H1 (cell line): ENCODE results near the gene GSTA3. TPM values are rescaled to one million over a fixed set of nuclear protein-coding genes. Genes with fewer than 3 reads are reported as not detected.

Experiments
- CTCF ChIA-PET: fragments of 300-600 bp; sonication (Branson Sonifier 250); formaldehyde crosslinking; loops from one replicate; lab custom pipeline; 2021; ENCODE audit not compliant: partially characterized antibody; lab: Charles Lee
- POLR2A ChIA-PET: fragments of 300-600 bp; sonication (Branson Sonifier 250); formaldehyde crosslinking; loops from one replicate; lab custom pipeline; 2021; ENCODE audit warnings: inconsistent platforms; ENCODE audit not compliant: partially characterized antibody; lab: Charles Lee
- DNase-seq, 2 experiments: peaks; one replicate each; pipeline versions ENCODE4 v3.0.0 to v3.0.0-alpha.2; 2010 to 2022; ENCODE audit warnings: low spot score in 2 of 2, low read depth in 1 of 2, mixed read lengths in 1 of 2
- FAIRE-seq: peaks from 2 replicates; lab custom pipeline; 2011; peaks lifted over from hg19 to GRCh38; lab: Jason Lieb, UNC
- H2AFZ ChIP-seq: 2 replicates; pipeline ENCODE4 v1.8.1; 2012; ENCODE audit warnings: low read length, inconsistent platforms
- H2AK5ac ChIP-seq: 2 replicates; pipeline ENCODE4 v1.6.1; 2013; ENCODE audit warnings: low read depth, low read length
- H2BK120ac ChIP-seq: replicated peaks from 2 replicates; pipeline ENCODE3; 2013; ENCODE audit warnings: low read depth, low read length, inconsistent platforms
- H2BK12ac ChIP-seq: 2 replicates; pipeline ENCODE4 v1.6.1; 2013; ENCODE audit warnings: low read depth, low read length
- H2BK15ac ChIP-seq: 2 replicates; pipeline ENCODE4 v1.6.1; 2013; ENCODE audit warnings: low read length
- H2BK20ac ChIP-seq: 2 replicates; pipeline ENCODE4 v1.6.1; 2013; ENCODE audit warnings: low read length
- H2BK5ac ChIP-seq: 2 replicates; pipeline ENCODE4 v1.6.1; 2013; ENCODE audit warnings: low read depth, low read length
- H3K14ac ChIP-seq: 2 replicates; pipeline ENCODE4 v1.6.1; 2013; ENCODE audit warnings: inconsistent platforms; ENCODE audit not compliant: insufficient read length
- H3K18ac ChIP-seq: 2 replicates; pipeline ENCODE4 v1.6.1; 2013; ENCODE audit warnings: low read length; ENCODE audit errors: extremely low read depth
- H3K23ac ChIP-seq: 2 replicates; pipeline ENCODE4 v1.6.1; 2013; ENCODE audit warnings: inconsistent platforms; ENCODE audit not compliant: insufficient read length
- H3K23me2 ChIP-seq: 2 replicates; pipeline ENCODE4 v1.6.1; 2013; ENCODE audit warnings: low read depth, low read length
- H3K27ac ChIP-seq: 2 replicates; pipeline ENCODE4 v1.6.1; 2011; ENCODE audit warnings: low read depth, low read length, inconsistent platforms
- H3K27me3 ChIP-seq, 4 experiments: replicated peaks in 1 of 4; 1 replicate in 1 of 4; 2 replicates in 3 of 4; pipeline versions ENCODE4 v1.6.1 to v1.8.1; 2011 to 2013; ENCODE audit warnings: low read length in 3 of 4, mild to moderate bottlenecking in 3 of 4, inconsistent platforms in 2 of 4, mixed read lengths in 2 of 4, moderate library complexity in 1 of 4; ENCODE audit not compliant: control insufficient read depth in 3 of 4, insufficient read depth in 3 of 4; ENCODE audit errors: extremely low read depth in 1 of 4
- H3K36me3 ChIP-seq, 4 experiments: 2 replicates each; pipeline versions ENCODE4 v1.6.1 to v1.8.1; 2011 to 2013; ENCODE audit warnings: mild to moderate bottlenecking in 4 of 4, low read length in 3 of 4, moderate library complexity in 2 of 4, control low read depth in 1 of 4, inconsistent platforms in 1 of 4; ENCODE audit not compliant: insufficient read depth in 4 of 4, control insufficient read depth in 2 of 4
- H3K4ac ChIP-seq: replicated peaks from 2 replicates; pipeline ENCODE3; 2013; ENCODE audit warnings: low read length, low read depth, mixed read lengths, inconsistent platforms; ENCODE audit not compliant: insufficient read length
- H3K4me1 ChIP-seq, 4 experiments: replicated peaks in 1 of 4; 1 replicate in 1 of 4; 2 replicates in 3 of 4; pipeline versions ENCODE4 v1.6.1 to v1.8.1; 2011 to 2013; ENCODE audit warnings: low read length in 3 of 4, inconsistent platforms in 2 of 4, mixed read lengths in 1 of 4; ENCODE audit not compliant: insufficient read depth in 4 of 4, control insufficient read depth in 3 of 4
- H3K4me2 ChIP-seq, 2 experiments: 2 replicates each; pipeline versions ENCODE4 v1.6.1 to v1.8.1; 2011 to 2013; ENCODE audit warnings: low read depth in 2 of 2, low read length in 2 of 2, control low read depth in 1 of 2, inconsistent platforms in 1 of 2, mild to moderate bottlenecking in 1 of 2; ENCODE audit not compliant: insufficient read depth in 1 of 2
- H3K4me3 ChIP-seq, 4 experiments: fragments of 200-600, 300-600 bp in 1 of 4; sonication (generic), shearing (Covaris generic), sonication (Bioruptor Twin) in 1 of 4; 2 replicates each; pipeline versions ENCODE4 v1.5.1 to v1.8.1; 2011 to 2016; ENCODE audit warnings: low read length in 4 of 4, low read depth in 3 of 4, control low read depth in 2 of 4, inconsistent platforms in 2 of 4, mild to moderate bottlenecking in 2 of 4, mixed read lengths in 1 of 4, moderate library complexity in 1 of 4; ENCODE audit not compliant: insufficient read depth in 2 of 4; ENCODE audit errors: extremely low read depth in 1 of 4
- H3K56ac ChIP-seq: replicated peaks from 2 replicates; pipeline ENCODE3; 2013; ENCODE audit warnings: low read depth, mild to moderate bottlenecking, mixed read lengths, low read length, inconsistent platforms; ENCODE audit not compliant: insufficient read length
- H3K79me1 ChIP-seq: 2 replicates; pipeline ENCODE4 v1.6.1; 2013; ENCODE audit warnings: low read depth, low read length, control low read depth
- H3K79me2 ChIP-seq, 2 experiments: 2 replicates each; pipeline versions ENCODE4 v1.6.1 to v1.8.1; 2012 to 2013; ENCODE audit warnings: low read length in 2 of 2, mild to moderate bottlenecking in 2 of 2, inconsistent platforms in 1 of 2; ENCODE audit not compliant: insufficient read depth in 2 of 2, control insufficient read depth in 1 of 2
- H3K9ac ChIP-seq, 4 experiments: replicated peaks in 1 of 4; 1 replicate in 1 of 4; 2 replicates in 3 of 4; pipeline versions ENCODE4 v1.6.1 to v1.8.1; 2011 to 2013; ENCODE audit warnings: low read depth in 3 of 4, low read length in 3 of 4, control low read depth in 2 of 4, mild to moderate bottlenecking in 2 of 4, moderate library complexity in 2 of 4, inconsistent platforms in 1 of 4; ENCODE audit errors: extremely low read depth in 1 of 4
- H3K9me3 ChIP-seq, 2 experiments: 2 replicates each; pipeline versions ENCODE4 v1.6.1 to v1.8.1; 2012 to 2013; ENCODE audit warnings: mild to moderate bottlenecking in 2 of 2, moderate library complexity in 2 of 2, control low read depth in 1 of 2, inconsistent platforms in 1 of 2, low read depth in 1 of 2, low read length in 1 of 2, mixed read lengths in 1 of 2; ENCODE audit not compliant: insufficient read depth in 2 of 2
- H4K20me1 ChIP-seq, 2 experiments: replicated peaks in 1 of 2; 2 replicates each; pipeline versions ENCODE3 to v1.8.1; 2011 to 2013; ENCODE audit warnings: inconsistent platforms in 2 of 2, low read length in 2 of 2, mild to moderate bottlenecking in 1 of 2; ENCODE audit not compliant: insufficient read depth in 2 of 2, control insufficient read depth in 1 of 2
- H4K5ac ChIP-seq: 2 replicates; pipeline ENCODE4 v1.6.1; 2013; ENCODE audit warnings: low read length, low read depth, mixed read lengths, inconsistent platforms; ENCODE audit not compliant: insufficient read length
- H4K8ac ChIP-seq: 2 replicates; pipeline ENCODE4 v1.8.0; 2013; ENCODE audit warnings: mild to moderate bottlenecking, moderate library complexity, low read length, inconsistent platforms; ENCODE audit not compliant: insufficient read depth; ENCODE audit errors: extremely low read depth
- H4K91ac ChIP-seq: replicated peaks from 2 replicates; pipeline ENCODE3; 2013; ENCODE audit warnings: low read length, mixed read lengths, inconsistent platforms; ENCODE audit not compliant: insufficient read length
- CBX8 ChIP-seq: fragments of 300-800, 300-1000 bp; sonication (generic); IDR thresholded peaks from 2 replicates; pipeline ENCODE4 v1.7.1; 2016; ENCODE audit warnings: low read depth, low read length, borderline replicate concordance
- CHD2 ChIP-seq: IDR thresholded peaks from 2 replicates; pipeline ENCODE4 v1.6.1; 2012; ENCODE audit warnings: low read length, improper control_type of control experiment
- POLR2A ChIP-seq, 2 experiments: IDR thresholded peaks; 1 replicate in 1 of 2; 2 replicates in 1 of 2; pipeline ENCODE4 v1.6.1; 2011; ENCODE audit warnings: low read depth in 2 of 2, low read length in 2 of 2, mild to moderate bottlenecking in 2 of 2; ENCODE audit errors: control extremely low read depth in 1 of 2
- WGBS, 2 experiments: shearing (Covaris generic) in 1 of 2; methylation state at CpG; one replicate each; pipeline versions ENCODE4 v1.1.6 to v1.1.7; 2013 to 2015; ENCODE audit warnings: low lambda C conversion rate in 2 of 2, mixed read lengths in 2 of 2, inconsistent platforms in 1 of 2, low coverage in 1 of 2, missing lambda C conversion rate in 1 of 2; ENCODE audit not compliant: insufficient replicate concordance in 2 of 2, insufficient coverage in 1 of 2, insufficient read length in 1 of 2; ENCODE audit errors: extremely low coverage in 1 of 2, missing lambda C conversion rate in 1 of 2; 5-methylcytosine and 5-hydroxymethylcytosine counted together
- polyA plus RNA-seq, 7 experiments: library from polyadenylated mRNA; depleted of rRNA in 3 of 7; stranded (reverse) in 5 of 7; unstranded in 2 of 7; fragments of >200 nt in 5 of 7; fragments of 200-250 nt in 2 of 7; gene quantifications; 1 replicate in 5 of 7; 2 replicates in 1 of 7; 4 replicates in 1 of 7; pipeline versions ENCODE4 v1.2.1 to v1.2.3, GENCODE V29; 2011 to 2013; ENCODE audit warnings: missing spikeins in 2 of 7, mixed read lengths in 2 of 7
- total RNA-seq: library from RNA; stranded (reverse); fragmentation: NEBNext Ultra II Directional; extraction: Animal tissue kit (Norgen Biotek cat#: 25700); gene quantifications from 2 replicates; pipeline ENCODE4 v1.2.1, GENCODE V29; 2021

The GSTA3 gene
- total and polyA plus RNA-seq, 2 of the 8 experiments (the other 6 are each of a cell fraction or from before 2014, with no cell fraction given): not detected

DNA sequence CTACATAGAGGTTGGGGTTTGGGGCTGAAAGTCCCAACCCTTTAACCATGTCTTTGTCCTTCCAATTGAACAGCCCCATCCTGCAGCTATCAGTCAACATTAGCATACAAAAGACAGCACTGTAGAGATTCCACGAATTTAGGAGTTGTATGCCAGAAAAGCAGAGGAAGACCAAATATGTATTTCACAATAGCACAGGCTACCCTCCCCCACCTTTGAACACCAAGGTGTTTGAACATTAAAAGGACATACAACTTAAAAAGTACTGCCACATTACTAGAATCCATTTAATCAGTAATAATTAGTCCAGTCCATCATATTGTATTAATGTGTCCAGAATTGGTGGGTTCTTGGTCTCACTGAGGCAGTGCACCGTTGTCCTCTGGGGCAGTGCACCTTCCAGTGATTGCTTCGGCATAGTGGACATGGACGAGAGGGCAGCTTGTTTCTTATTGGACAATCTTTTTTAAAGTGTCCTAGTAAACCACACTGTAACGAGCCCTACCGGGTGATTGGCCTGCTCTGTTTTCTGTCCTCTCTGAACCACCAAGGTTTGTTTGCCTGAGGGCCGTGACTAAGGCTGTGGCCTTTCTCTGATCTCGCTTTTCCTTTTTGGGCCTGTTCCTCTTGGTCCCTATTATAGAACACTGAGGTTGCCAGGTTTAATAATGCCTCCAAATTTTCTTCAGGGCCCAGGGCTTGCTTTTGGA is 49.2 kb upstream of the GSTA3 start:
- H3K9ac ChIP-seq: no peak overlapping the region
- H2BK120ac ChIP-seq: no peak overlapping the region
- H3K79me2 ChIP-seq: no peaks in the 10 kb centered on the region
- no peak overlapping the region for H2AK5ac ChIP-seq
- H3K56ac ChIP-seq: no peak overlapping the region
- H2AFZ ChIP-seq: no peak overlapping the region
- CTCF ChIA-PET: interaction anchor here (0.6 to 2.7 kb wide), 4 partner anchors 13 to 251 kb away, joined by 3 to 11 read pairs (median 5); partner anchors contain the start of gene GSTA4
- H2BK12ac ChIP-seq: no peak overlapping the region
- no peak overlapping the region for H2BK5ac ChIP-seq
- no peak overlapping the region for H4K91ac ChIP-seq
- no peak overlapping the region for H2BK15ac ChIP-seq
- no peak for DNase-seq
- peaks cover 0 to 8% (median 3%) of the 10 kb centered on the region in 4 experiments; a peak in 4 of 7 replicates for H3K4me1 ChIP-seq
- H2BK20ac ChIP-seq: no peak overlapping the region
- no peaks in the 10 kb centered on the region for H3K23me2 ChIP-seq
- no peak overlapping the region for H3K4ac ChIP-seq
- no peak overlapping the region for H3K27ac ChIP-seq
- H3K36me3 ChIP-seq: no peaks in the 10 kb centered on the region
- H3K4me3 ChIP-seq: no peak overlapping the region
- H3K9me3 ChIP-seq: peaks cover 5 to 11% of the 10 kb centered on the region in 2 experiments; a peak in 3 of 4 replicates
- H3K27me3 ChIP-seq: peaks cover 0 to 4% (median 1%) of the 10 kb centered on the region in 4 experiments; a peak in 2 of 7 replicates
- H4K5ac ChIP-seq: no peak overlapping the region
- no peak overlapping the region for H3K14ac ChIP-seq
- no peak for FAIRE-seq
- POLR2A ChIA-PET: no interaction called here
- no peaks in the 10 kb centered on the region for H3K79me1 ChIP-seq
- H3K23ac ChIP-seq: no peak overlapping the region
- H4K20me1 ChIP-seq: no peaks in the 10 kb centered on the region
- 75% methylated on average over 8 of the region's 8 CpGs; no CpG with 5 or more reads in 1 of the 2 experiments for WGBS, 2 experiments
- H4K8ac ChIP-seq: no peak overlapping the region
- no peak overlapping the region for H3K4me2 ChIP-seq
- H3K18ac ChIP-seq: no peak overlapping the region
- no peak for TF ChIP-seq CBX8
- TF ChIP-seq CHD2: no peak
- no peak for TF ChIP-seq POLR2A (IDR thresholded peaks at IDR 0.05; ENCODE audit: control extremely low read depth in 1 of 2, low read depth in 2 of 2, low read length in 2 of 2)
